H1 (cell line): ENCODE data around the gene CD52. TPM values are rescaled to one million over a fixed set of nuclear protein-coding genes. Genes with fewer than 3 reads are reported as not detected.
A peak's percentile ranks its signal among the peaks of the same experiment; 100 is the strongest.

Experiments
- CTCF ChIA-PET: fragments of 300-600 bp; sonication (Branson Sonifier 250); formaldehyde crosslinking; loops from one replicate; lab custom pipeline; 2021; ENCODE audit not compliant: partially characterized antibody; lab: Charles Lee
- POLR2A ChIA-PET: fragments of 300-600 bp; sonication (Branson Sonifier 250); formaldehyde crosslinking; loops from one replicate; lab custom pipeline; 2021; ENCODE audit warnings: inconsistent platforms; ENCODE audit not compliant: partially characterized antibody; lab: Charles Lee
- DNase-seq, 2 experiments: peaks; one replicate each; pipeline versions ENCODE4 v3.0.0 to v3.0.0-alpha.2; 2010 to 2022; ENCODE audit warnings: low spot score in 2 of 2, low read depth in 1 of 2, mixed read lengths in 1 of 2
- FAIRE-seq: peaks from 2 replicates; lab custom pipeline; 2011; peaks lifted over from hg19 to GRCh38; lab: Jason Lieb, UNC
- H2AFZ ChIP-seq: 2 replicates; pipeline ENCODE4 v1.8.1; 2012; ENCODE audit warnings: low read length, inconsistent platforms
- H2AK5ac ChIP-seq: 2 replicates; pipeline ENCODE4 v1.6.1; 2013; ENCODE audit warnings: low read depth, low read length
- H2BK120ac ChIP-seq: replicated peaks from 2 replicates; pipeline ENCODE3; 2013; ENCODE audit warnings: low read depth, low read length, inconsistent platforms
- H2BK12ac ChIP-seq: 2 replicates; pipeline ENCODE4 v1.6.1; 2013; ENCODE audit warnings: low read depth, low read length
- H2BK15ac ChIP-seq: 2 replicates; pipeline ENCODE4 v1.6.1; 2013; ENCODE audit warnings: low read length
- H2BK20ac ChIP-seq: 2 replicates; pipeline ENCODE4 v1.6.1; 2013; ENCODE audit warnings: low read length
- H2BK5ac ChIP-seq: 2 replicates; pipeline ENCODE4 v1.6.1; 2013; ENCODE audit warnings: low read depth, low read length
- H3K14ac ChIP-seq: 2 replicates; pipeline ENCODE4 v1.6.1; 2013; ENCODE audit warnings: inconsistent platforms; ENCODE audit not compliant: insufficient read length
- H3K18ac ChIP-seq: 2 replicates; pipeline ENCODE4 v1.6.1; 2013; ENCODE audit warnings: low read length; ENCODE audit errors: extremely low read depth
- H3K23ac ChIP-seq: 2 replicates; pipeline ENCODE4 v1.6.1; 2013; ENCODE audit warnings: inconsistent platforms; ENCODE audit not compliant: insufficient read length
- H3K23me2 ChIP-seq: 2 replicates; pipeline ENCODE4 v1.6.1; 2013; ENCODE audit warnings: low read depth, low read length
- H3K27ac ChIP-seq: 2 replicates; pipeline ENCODE4 v1.6.1; 2011; ENCODE audit warnings: low read depth, low read length, inconsistent platforms
- H3K27me3 ChIP-seq, 4 experiments: replicated peaks in 1 of 4; 1 replicate in 1 of 4; 2 replicates in 3 of 4; pipeline versions ENCODE4 v1.6.1 to v1.8.1; 2011 to 2013; ENCODE audit warnings: low read length in 3 of 4, mild to moderate bottlenecking in 3 of 4, inconsistent platforms in 2 of 4, mixed read lengths in 2 of 4, moderate library complexity in 1 of 4; ENCODE audit not compliant: control insufficient read depth in 3 of 4, insufficient read depth in 3 of 4; ENCODE audit errors: extremely low read depth in 1 of 4
- H3K36me3 ChIP-seq, 4 experiments: 2 replicates each; pipeline versions ENCODE4 v1.6.1 to v1.8.1; 2011 to 2013; ENCODE audit warnings: mild to moderate bottlenecking in 4 of 4, low read length in 3 of 4, moderate library complexity in 2 of 4, control low read depth in 1 of 4, inconsistent platforms in 1 of 4; ENCODE audit not compliant: insufficient read depth in 4 of 4, control insufficient read depth in 2 of 4
- H3K4ac ChIP-seq: replicated peaks from 2 replicates; pipeline ENCODE3; 2013; ENCODE audit warnings: low read length, low read depth, mixed read lengths, inconsistent platforms; ENCODE audit not compliant: insufficient read length
- H3K4me1 ChIP-seq, 4 experiments: replicated peaks in 1 of 4; 1 replicate in 1 of 4; 2 replicates in 3 of 4; pipeline versions ENCODE4 v1.6.1 to v1.8.1; 2011 to 2013; ENCODE audit warnings: low read length in 3 of 4, inconsistent platforms in 2 of 4, mixed read lengths in 1 of 4; ENCODE audit not compliant: insufficient read depth in 4 of 4, control insufficient read depth in 3 of 4
- H3K4me2 ChIP-seq, 2 experiments: 2 replicates each; pipeline versions ENCODE4 v1.6.1 to v1.8.1; 2011 to 2013; ENCODE audit warnings: low read depth in 2 of 2, low read length in 2 of 2, control low read depth in 1 of 2, inconsistent platforms in 1 of 2, mild to moderate bottlenecking in 1 of 2; ENCODE audit not compliant: insufficient read depth in 1 of 2
- H3K4me3 ChIP-seq, 4 experiments: fragments of 200-600, 300-600 bp in 1 of 4; sonication (generic), shearing (Covaris generic), sonication (Bioruptor Twin) in 1 of 4; 2 replicates each; pipeline versions ENCODE4 v1.5.1 to v1.8.1; 2011 to 2016; ENCODE audit warnings: low read length in 4 of 4, low read depth in 3 of 4, control low read depth in 2 of 4, inconsistent platforms in 2 of 4, mild to moderate bottlenecking in 2 of 4, mixed read lengths in 1 of 4, moderate library complexity in 1 of 4; ENCODE audit not compliant: insufficient read depth in 2 of 4; ENCODE audit errors: extremely low read depth in 1 of 4
- H3K56ac ChIP-seq: replicated peaks from 2 replicates; pipeline ENCODE3; 2013; ENCODE audit warnings: low read depth, mild to moderate bottlenecking, mixed read lengths, low read length, inconsistent platforms; ENCODE audit not compliant: insufficient read length
- H3K79me1 ChIP-seq: 2 replicates; pipeline ENCODE4 v1.6.1; 2013; ENCODE audit warnings: low read depth, low read length, control low read depth
- H3K79me2 ChIP-seq, 2 experiments: 2 replicates each; pipeline versions ENCODE4 v1.6.1 to v1.8.1; 2012 to 2013; ENCODE audit warnings: low read length in 2 of 2, mild to moderate bottlenecking in 2 of 2, inconsistent platforms in 1 of 2; ENCODE audit not compliant: insufficient read depth in 2 of 2, control insufficient read depth in 1 of 2
- H3K9ac ChIP-seq, 4 experiments: replicated peaks in 1 of 4; 1 replicate in 1 of 4; 2 replicates in 3 of 4; pipeline versions ENCODE4 v1.6.1 to v1.8.1; 2011 to 2013; ENCODE audit warnings: low read depth in 3 of 4, low read length in 3 of 4, control low read depth in 2 of 4, mild to moderate bottlenecking in 2 of 4, moderate library complexity in 2 of 4, inconsistent platforms in 1 of 4; ENCODE audit errors: extremely low read depth in 1 of 4
- H3K9me3 ChIP-seq, 2 experiments: 2 replicates each; pipeline versions ENCODE4 v1.6.1 to v1.8.1; 2012 to 2013; ENCODE audit warnings: mild to moderate bottlenecking in 2 of 2, moderate library complexity in 2 of 2, control low read depth in 1 of 2, inconsistent platforms in 1 of 2, low read depth in 1 of 2, low read length in 1 of 2, mixed read lengths in 1 of 2; ENCODE audit not compliant: insufficient read depth in 2 of 2
- H4K20me1 ChIP-seq, 2 experiments: replicated peaks in 1 of 2; 2 replicates each; pipeline versions ENCODE3 to v1.8.1; 2011 to 2013; ENCODE audit warnings: inconsistent platforms in 2 of 2, low read length in 2 of 2, mild to moderate bottlenecking in 1 of 2; ENCODE audit not compliant: insufficient read depth in 2 of 2, control insufficient read depth in 1 of 2
- H4K5ac ChIP-seq: 2 replicates; pipeline ENCODE4 v1.6.1; 2013; ENCODE audit warnings: low read length, low read depth, mixed read lengths, inconsistent platforms; ENCODE audit not compliant: insufficient read length
- H4K8ac ChIP-seq: 2 replicates; pipeline ENCODE4 v1.8.0; 2013; ENCODE audit warnings: mild to moderate bottlenecking, moderate library complexity, low read length, inconsistent platforms; ENCODE audit not compliant: insufficient read depth; ENCODE audit errors: extremely low read depth
- H4K91ac ChIP-seq: replicated peaks from 2 replicates; pipeline ENCODE3; 2013; ENCODE audit warnings: low read length, mixed read lengths, inconsistent platforms; ENCODE audit not compliant: insufficient read length
- ASH2L ChIP-seq: fragments of 200-600, 300-600 bp; sonication (generic); IDR thresholded peaks from one replicate; pipeline ENCODE4 v1.7.1; 2017; ENCODE audit warnings: low read length
- CBX5 ChIP-seq: fragments of 300-800, 300-1000 bp; sonication (generic); IDR thresholded peaks from 2 replicates; pipeline ENCODE4 v1.7.1; 2016; ENCODE audit warnings: antibody characterized with exemption, low read length, low read depth
- CREB1 ChIP-seq: IDR thresholded peaks from 2 replicates; pipeline ENCODE4 v1.6.1; 2012; ENCODE audit warnings: inconsistent platforms
- JUN ChIP-seq: IDR thresholded peaks from 2 replicates; pipeline ENCODE4 v1.6.1; 2011; ENCODE audit warnings: low read depth, mild to moderate bottlenecking, improper control_type of control experiment, low read length
- JUND ChIP-seq: IDR thresholded peaks from 2 replicates; pipeline ENCODE4 v1.6.1; 2011; ENCODE audit warnings: mild to moderate bottlenecking, improper control_type of control experiment, low read length
- POLR2A ChIP-seq, 2 experiments: IDR thresholded peaks; 1 replicate in 1 of 2; 2 replicates in 1 of 2; pipeline ENCODE4 v1.6.1; 2011; ENCODE audit warnings: low read depth in 2 of 2, low read length in 2 of 2, mild to moderate bottlenecking in 2 of 2; ENCODE audit errors: control extremely low read depth in 1 of 2
- POLR2AphosphoS5 ChIP-seq: IDR thresholded peaks from 2 replicates; pipeline ENCODE4 v1.6.1; 2011; ENCODE audit warnings: low read depth, low read length
- POU5F1 ChIP-seq: IDR thresholded peaks from 2 replicates; pipeline ENCODE4 v1.6.1; 2011; ENCODE audit warnings: low read depth, mild to moderate bottlenecking, low read length, moderate library complexity
- RXRA ChIP-seq: IDR thresholded peaks from 2 replicates; pipeline ENCODE4 v1.6.1; 2011; ENCODE audit warnings: low read depth, mild to moderate bottlenecking, low read length, moderate library complexity; ENCODE audit not compliant: insufficient read depth
- SAP30 ChIP-seq: fragments of 300-600 bp; sonication (generic); IDR thresholded peaks from 2 replicates; pipeline ENCODE4 v1.7.1; 2012; ENCODE audit warnings: low read length, moderate library complexity, mild to moderate bottlenecking, inconsistent platforms; ENCODE audit not compliant: insufficient read depth, insufficient replicate concordance
- SIN3A ChIP-seq, 2 experiments: IDR thresholded peaks in 1 of 2; conservative IDR thresholded peaks in 1 of 2; 2 replicates each; pipeline ENCODE4 v1.6.1; 2011 to 2012; ENCODE audit warnings: low read length in 2 of 2, improper control_type of control experiment in 1 of 2, low read depth in 1 of 2, mild to moderate bottlenecking in 1 of 2
- YY1 ChIP-seq: IDR thresholded peaks from 2 replicates; pipeline ENCODE4 v1.6.1; 2011; ENCODE audit warnings: low read depth, mild to moderate bottlenecking, low read length
- ZNF274 ChIP-seq: IDR thresholded peaks from 2 replicates; pipeline ENCODE4 v1.7.0; 2012; ENCODE audit warnings: low read length, borderline replicate concordance; ENCODE audit errors: extremely low read depth
- WGBS, 2 experiments: shearing (Covaris generic) in 1 of 2; methylation state at CpG; one replicate each; pipeline versions ENCODE4 v1.1.6 to v1.1.7; 2013 to 2015; ENCODE audit warnings: low lambda C conversion rate in 2 of 2, mixed read lengths in 2 of 2, inconsistent platforms in 1 of 2, low coverage in 1 of 2, missing lambda C conversion rate in 1 of 2; ENCODE audit not compliant: insufficient replicate concordance in 2 of 2, insufficient coverage in 1 of 2, insufficient read length in 1 of 2; ENCODE audit errors: extremely low coverage in 1 of 2, missing lambda C conversion rate in 1 of 2; 5-methylcytosine and 5-hydroxymethylcytosine counted together
- polyA plus RNA-seq, 7 experiments: library from polyadenylated mRNA; depleted of rRNA in 3 of 7; stranded (reverse) in 5 of 7; unstranded in 2 of 7; fragments of >200 nt in 5 of 7; fragments of 200-250 nt in 2 of 7; gene quantifications; 1 replicate in 5 of 7; 2 replicates in 1 of 7; 4 replicates in 1 of 7; pipeline versions ENCODE4 v1.2.1 to v1.2.3, GENCODE V29; 2011 to 2013; ENCODE audit warnings: missing spikeins in 2 of 7, mixed read lengths in 2 of 7
- total RNA-seq: library from RNA; stranded (reverse); fragmentation: NEBNext Ultra II Directional; extraction: Animal tissue kit (Norgen Biotek cat#: 25700); gene quantifications from 2 replicates; pipeline ENCODE4 v1.2.1, GENCODE V29; 2021
- TF ChIP-seq, protein P1 (sequence below): IDR thresholded peaks from 2 replicates; pipeline ENCODE4 v1.6.1; 2011; ENCODE audit warnings: low read depth, mild to moderate bottlenecking, low read length; ENCODE audit not compliant: insufficient read depth

Gene CD52
- total and polyA plus RNA-seq, 2 of the 8 experiments (the other 6 are each of a cell fraction or from before 2014, with no cell fraction given), result 2.4 to 3.1 TPM

DNA sequence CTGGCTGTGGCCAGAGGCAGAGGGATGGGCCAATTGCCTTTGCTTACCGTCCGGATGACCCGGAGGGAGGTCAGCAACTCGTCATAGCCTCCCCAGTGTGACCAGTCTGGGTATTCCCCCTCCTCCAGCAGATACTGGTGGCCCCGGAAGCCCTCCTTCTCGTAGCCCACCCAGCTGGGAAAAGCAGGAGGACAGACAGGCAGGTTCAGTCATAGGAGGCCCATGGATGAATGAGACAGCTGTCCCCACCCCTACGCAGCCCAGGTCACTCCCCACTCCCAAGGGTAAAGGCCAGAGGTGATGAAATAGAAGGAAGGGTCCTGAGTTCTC, 19.4 kb downstream of the CD52 start:
- POLR2A ChIA-PET, result interaction anchor here (0.8 to 6.1 kb wide), 11 partner anchors 11 to 148 kb away, joined by 3 to 44 read pairs (median 14); partner anchors contain the start of genes CD52, CRYBG2, LIN28A and SH3BGRL3
- peak overlapping the region; percentile 82 for H4K91ac ChIP-seq
- H3K56ac ChIP-seq, result peak overlapping the region; percentile 49
- DNase-seq (no peak), FAIRE-seq (no peak)
- H3K27me3 ChIP-seq, result peaks cover 0 to 11% (median 5%) of the 10 kb centered on the region in 4 experiments; a peak in 5 of 7 replicates
- no peak overlapping the region; the same call in 1 of the 2 replicates for H2BK15ac ChIP-seq
- H4K20me1 ChIP-seq, result no peaks in the 10 kb centered on the region
- H3K79me1 ChIP-seq, result no peaks in the 10 kb centered on the region
- H3K36me3 ChIP-seq, result peaks cover 0 to 2% (median 0%) of the 10 kb centered on the region in 4 experiments; a peak in 1 of 8 replicates
- no peak overlapping the region for H3K23ac ChIP-seq
- H2BK5ac ChIP-seq, result peak overlapping the region; percentile 83; the same call in 1 of the 2 replicates
- peak overlapping the region in 1 of 4 experiments; percentile 86; a peak in 1 of 8 replicates for H3K4me3 ChIP-seq
- H3K4ac ChIP-seq, result no peak overlapping the region
- CTCF ChIA-PET, result interaction anchor here (1.3 to 57.0 kb wide), 3 partner anchors 9 to 44 kb away, joined by 3 to 1530 read pairs (median 3); partner anchors contain the start of genes SH3BGRL3 and UBXN11
- no peaks in the 10 kb centered on the region for H3K79me2 ChIP-seq
- H3K23me2 ChIP-seq, result peaks cover 8% of the 10 kb centered on the region; the same call in 1 of the 2 replicates
- no peak overlapping the region for H2BK120ac ChIP-seq
- no peaks in the 10 kb centered on the region for H3K9me3 ChIP-seq
- H4K5ac ChIP-seq, result no peak overlapping the region
- H4K8ac ChIP-seq, result no peak overlapping the region
- H2AK5ac ChIP-seq, result peak overlapping the region; percentile 97
- H3K27ac ChIP-seq, result no peak overlapping the region
- no peak overlapping the region for H2AFZ ChIP-seq
- peaks cover 3 to 12% (median 6%) of the 10 kb centered on the region in 4 experiments for H3K4me1 ChIP-seq
- H3K4me2 ChIP-seq, result peak overlapping the region; percentile 92 to 99; a peak in 3 of 4 replicates
- H2BK20ac ChIP-seq, result peak overlapping the region; percentile 23; the same call in 1 of the 2 replicates
- 69% methylated on average over 7 of the region's 7 CpGs; no CpG with 5 or more reads in 1 of the 2 experiments for WGBS, 2 experiments
- H3K14ac ChIP-seq, result no peak overlapping the region
- peak overlapping the region; percentile 60 for H3K18ac ChIP-seq
- peak overlapping the region in 2 of 4 experiments; percentile 13 to 20; a peak in 1 of 7 replicates for H3K9ac ChIP-seq
- peak overlapping the region; percentile 94 for H2BK12ac ChIP-seq
- TF ChIP-seq POU5F1 (no peak), POLR2AphosphoS5 (no peak), JUN (no peak), JUND (no peak), SAP30 (no peak), POLR2A (IDR thresholded peaks at IDR 0.05; ENCODE audit: control extremely low read depth in 1 of 2, low read depth in 2 of 2, low read length in 2 of 2) (no peak), CBX5 (no peak), YY1 (no peak), ZNF274 (no peak), ASH2L (no peak), RXRA (no peak), CREB1 (no peak), SIN3A (conservative IDR thresholded peaks at IDR 0.05 in 1 of 2, IDR thresholded peaks at IDR 0.05 in 1 of 2; ENCODE audit: low read depth in 1 of 2, low read length in 2 of 2) (no peak; a peak in 1 of 4 replicates)
- TF ChIP-seq, protein P1, sequence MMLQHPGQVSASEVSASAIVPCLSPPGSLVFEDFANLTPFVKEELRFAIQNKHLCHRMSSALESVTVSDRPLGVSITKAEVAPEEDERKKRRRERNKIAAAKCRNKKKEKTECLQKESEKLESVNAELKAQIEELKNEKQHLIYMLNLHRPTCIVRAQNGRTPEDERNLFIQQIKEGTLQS, result no peak
